GM19023 (cell line): ENCODE results near the gene FUT8.
A peak's percentile ranks its signal among the peaks of the same experiment; 100 is the strongest.

ENCODE experiments used
- ATAC-seq: cut with Tn5 transposase; IDR thresholded peaks from one replicate; pipeline ENCODE4 v1.9.1; 2021; ENCODE audit warnings: mild to moderate bottlenecking, moderate library complexity; ENCODE audit not compliant: unreplicated experiment

FUT8 gene

GRCh38 chr14:65486863-65487262 lies 74.3 kb downstream of the FUT8 start:
- no peak for ATAC-seq

DNA sequence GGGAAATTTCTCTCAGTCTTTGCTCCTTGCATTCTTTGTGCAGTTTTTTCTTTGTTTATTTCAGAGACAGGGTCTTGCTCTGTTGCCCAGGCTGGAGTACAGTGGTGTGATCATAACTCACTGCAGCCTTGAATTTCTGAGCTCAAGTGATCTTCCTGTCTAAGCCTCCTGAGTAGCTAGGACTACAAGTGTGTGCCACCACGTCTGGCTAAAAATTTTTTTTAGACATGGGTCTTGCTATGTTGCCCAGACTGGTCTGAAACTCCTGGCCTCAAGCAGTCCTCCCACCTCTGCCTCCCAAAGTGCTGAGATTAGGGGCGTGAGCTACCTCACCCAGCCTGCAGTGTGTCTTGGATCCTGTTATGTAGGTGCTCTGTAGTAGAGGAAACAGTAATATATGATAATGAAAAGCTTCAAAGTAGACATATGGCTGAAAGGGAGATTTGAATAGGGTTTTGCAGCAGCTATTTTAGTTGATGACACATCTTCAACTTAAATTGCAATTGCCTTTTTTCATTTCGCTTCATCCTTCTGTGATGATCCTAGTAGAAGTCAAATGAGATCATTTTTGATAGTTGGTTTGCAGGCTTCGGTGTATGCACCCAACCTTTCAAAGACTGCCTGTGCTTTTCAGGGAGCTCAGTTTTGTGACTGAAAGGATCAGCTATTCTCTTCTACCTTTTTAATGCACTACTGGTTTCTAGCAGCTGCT lies 75.4 kb downstream of the FUT8 start:
- ATAC-seq = no peak

GRCh38 chr14:65491274-65491673 lies 78.7 kb downstream of the FUT8 start:
- ATAC-seq = no peak

- no peak for ATAC-seq
These were observed 79.7 kb downstream of the FUT8 start for GRCh38 chr14:65492266-65492665.

DNA sequence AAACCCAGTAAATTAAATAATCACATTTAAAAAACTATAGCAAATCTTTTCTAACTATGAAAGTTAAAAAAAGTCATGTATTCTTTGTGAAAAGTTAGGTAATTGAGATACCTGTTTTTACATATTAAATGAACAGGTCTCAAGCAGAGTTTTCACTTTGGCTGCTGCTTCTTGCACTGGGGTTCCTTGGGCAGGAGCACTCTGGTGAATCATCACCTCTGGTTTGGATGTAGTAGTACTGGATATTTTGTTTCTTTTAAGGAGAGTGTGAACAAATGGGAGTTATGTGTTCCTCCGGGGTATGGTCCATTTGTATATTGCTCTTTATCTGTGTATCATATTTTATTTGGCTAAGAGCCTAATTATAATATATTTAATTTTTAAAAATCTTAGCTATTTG lies 82.7 kb downstream of the FUT8 start:
- no peak for ATAC-seq

- ATAC-seq = no peak
These were observed 83.9 kb downstream of the FUT8 start for GRCh38 chr14:65496178-65496993.

GRCh38 chr14:65499138-65499537 lies 86.6 kb downstream of the FUT8 start:
- ATAC-seq = no peak

- no peak for ATAC-seq
These were observed 87.5 kb downstream of the FUT8 start for GRCh38 chr14:65500075-65500474.

DNA sequence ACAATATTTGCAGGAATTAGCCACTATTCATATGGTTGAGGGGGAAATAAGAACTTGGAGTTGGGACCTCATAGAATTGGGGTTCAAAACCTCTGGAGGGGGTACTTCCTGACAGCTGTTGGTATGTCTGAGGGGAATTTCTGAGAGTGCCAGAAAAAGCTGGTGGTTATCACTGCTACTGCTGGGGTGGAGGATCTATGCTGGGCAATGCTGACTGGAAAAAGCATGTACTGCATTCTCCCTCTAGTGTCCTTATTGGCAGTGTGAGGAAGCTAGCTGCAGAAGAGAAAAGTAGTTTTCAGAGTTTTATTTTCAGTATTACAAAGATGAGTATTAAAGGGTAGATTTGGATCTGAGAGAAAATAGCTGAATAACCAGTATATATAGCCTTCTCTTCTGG lies 88.8 kb downstream of the FUT8 start:
- ATAC-seq = no peak

DNA sequence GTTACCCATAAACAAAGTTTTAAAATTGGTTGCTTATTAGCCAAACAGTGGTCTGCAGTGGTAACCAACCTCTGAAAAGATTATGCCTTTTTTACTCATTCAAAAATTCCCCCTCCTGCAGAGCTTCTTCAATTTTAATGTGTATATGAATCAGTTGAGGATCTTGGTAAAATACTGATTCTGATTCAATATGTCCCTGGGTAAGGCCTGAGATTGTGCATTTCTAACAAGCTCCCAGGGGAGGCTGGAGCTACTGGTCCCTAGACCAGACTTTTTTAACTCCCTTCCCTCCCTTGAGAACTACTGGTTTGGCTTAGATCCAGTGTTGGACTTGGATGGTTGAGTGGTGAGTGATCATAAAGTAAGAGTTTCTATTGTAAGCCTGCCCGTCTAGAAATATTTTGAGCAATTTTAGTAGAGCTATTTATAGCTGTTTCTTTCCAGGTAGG lies 90.2 kb downstream of the FUT8 start:
- ATAC-seq = peak; percentile 56

- no peak for ATAC-seq
These were observed 91.2 kb downstream of the FUT8 start for GRCh38 chr14:65503771-65504170.

- no peak for ATAC-seq
These were observed 94.3 kb downstream of the FUT8 start for GRCh38 chr14:65506801-65507200.

DNA sequence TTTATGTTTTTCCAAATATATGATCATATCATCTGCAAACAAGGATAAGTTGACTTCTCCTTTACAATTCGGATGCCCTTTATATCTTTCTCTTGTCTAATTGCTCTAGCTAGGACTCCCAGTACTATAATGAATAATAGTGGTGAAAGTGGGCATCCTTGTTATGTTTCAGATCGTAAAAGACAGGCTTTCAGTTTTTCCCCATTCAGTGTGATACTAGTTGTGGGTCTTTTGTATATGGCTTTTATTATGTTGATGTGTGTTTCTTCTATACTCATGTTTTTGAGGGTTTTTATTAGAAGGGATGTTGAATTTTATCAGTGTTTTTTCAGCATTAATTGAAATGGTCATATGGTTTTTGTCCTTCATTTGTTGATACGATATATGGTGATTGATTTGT lies 97.3 kb downstream of the FUT8 start:
- no peak for ATAC-seq

DNA sequence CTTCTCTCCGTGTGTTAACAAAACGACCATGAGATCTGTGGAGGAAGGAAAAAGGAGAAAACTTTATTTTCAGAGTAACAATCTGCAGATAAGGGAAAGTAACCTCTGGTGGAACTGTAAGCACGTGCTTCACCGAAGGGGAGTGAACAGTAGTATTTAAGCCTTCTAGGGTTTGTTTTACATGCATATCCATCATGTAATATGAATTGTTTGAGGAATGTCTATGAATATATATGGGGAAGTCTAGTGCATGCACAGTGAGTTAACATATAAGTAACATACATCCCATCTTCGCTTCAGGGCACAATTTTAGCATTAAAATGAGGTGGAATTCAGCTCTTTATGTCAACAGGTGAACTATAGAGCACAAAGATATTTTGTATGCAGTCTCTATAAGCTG lies 101.1 kb downstream of the FUT8 start:
- ATAC-seq = no peak

- ATAC-seq = no peak
These were observed 105.4 kb downstream of the FUT8 start for GRCh38 chr14:65517635-65518542.

DNA sequence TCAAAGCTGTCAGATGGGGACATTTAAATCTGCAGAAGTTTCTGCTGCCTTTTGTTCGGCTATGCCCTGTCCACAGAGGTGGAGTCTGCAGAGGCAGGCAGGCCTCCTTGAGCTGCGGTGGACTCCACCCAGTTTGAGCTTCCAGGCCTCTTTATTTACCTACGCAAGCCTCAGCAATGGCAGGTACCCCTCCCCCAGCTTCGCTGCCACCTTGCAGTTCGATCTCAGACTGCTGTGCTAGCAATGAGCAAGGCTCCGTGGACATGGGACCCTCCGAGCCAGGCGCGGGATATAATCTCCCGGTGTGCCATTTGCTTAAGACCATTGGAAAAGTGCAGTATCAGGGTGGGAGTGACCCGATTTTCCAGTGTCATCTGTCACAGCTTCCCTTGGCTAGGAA lies 115.5 kb downstream of the FUT8 start:
- ATAC-seq = no peak

GRCh38 chr14:65531148-65531547 lies 118.6 kb downstream of the FUT8 start:
- no peak for ATAC-seq

DNA sequence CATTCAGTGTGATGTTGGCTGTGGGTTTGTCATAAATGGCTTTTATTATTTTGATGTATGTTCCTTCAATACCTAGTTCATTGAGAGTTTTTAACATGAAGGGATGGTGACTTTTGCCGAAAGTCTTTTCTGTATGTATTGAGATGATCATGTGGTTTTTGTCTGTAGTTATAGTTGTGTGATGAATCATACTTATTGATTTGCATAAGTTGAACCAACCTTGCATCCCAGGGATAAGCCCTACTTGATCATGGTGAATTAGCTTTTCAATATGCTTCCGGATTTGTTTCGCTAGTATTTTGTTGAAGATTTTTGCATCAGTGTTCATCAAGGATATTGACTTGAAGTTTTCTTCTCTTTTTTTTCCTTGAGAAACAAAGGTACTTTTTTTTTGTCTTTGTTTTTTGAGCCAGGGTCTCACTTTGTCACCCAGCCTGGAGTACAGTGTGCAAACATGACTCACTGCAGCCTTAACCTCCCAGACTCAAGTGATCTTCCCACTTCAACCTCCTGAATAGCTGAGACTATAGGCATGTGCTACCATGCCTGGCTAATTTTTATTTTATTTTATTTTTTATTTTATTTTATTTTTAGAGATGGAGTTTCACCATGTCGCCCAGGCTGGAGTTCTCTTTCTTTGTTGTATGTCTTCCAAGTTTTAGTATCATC lies 121.3 kb downstream of the FUT8 start:
- ATAC-seq = no peak

DNA sequence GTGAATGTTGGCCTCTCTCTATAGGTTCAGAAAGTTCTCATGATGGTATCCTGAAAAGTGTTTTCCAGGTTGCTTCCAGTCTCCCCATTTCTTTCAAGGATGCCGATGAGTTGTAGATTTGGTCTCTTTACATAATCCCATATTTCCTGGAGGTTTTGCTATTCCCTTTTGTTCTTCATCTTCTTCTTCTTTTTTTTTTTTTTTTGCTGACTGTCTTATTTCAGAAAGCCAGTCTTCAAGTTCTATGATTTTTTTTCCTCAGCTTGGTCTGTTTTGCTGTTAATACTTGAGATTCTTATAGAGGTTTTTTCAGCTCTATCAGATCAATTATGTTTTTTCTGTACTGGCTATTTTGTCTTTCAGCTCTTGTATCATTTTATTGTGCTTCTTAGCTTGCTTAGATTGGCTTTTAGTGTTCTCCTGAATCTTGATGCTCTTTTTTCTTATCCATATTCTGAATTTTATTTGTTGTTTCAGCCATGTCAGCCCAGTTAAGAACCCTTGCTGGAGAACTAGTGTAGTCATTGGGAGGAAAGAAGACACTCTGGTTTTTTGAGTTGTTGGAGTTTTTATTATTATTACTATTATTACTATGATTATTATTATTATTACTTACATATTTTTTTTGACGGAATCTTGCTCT lies 124.4 kb downstream of the FUT8 start:
- no peak for ATAC-seq

- no peak for ATAC-seq
These were observed 136.3 kb downstream of the FUT8 start for GRCh38 chr14:65548878-65549277.
